ENCODE data around the gene CUBN. TPM values are rescaled to one million over a fixed set of nuclear protein-coding genes. Genes with fewer than 3 reads are reported as not detected.

Gene CUBN
- total RNA-seq, 1 experiment from 2014 or later: not detected

- Histone ChIP-seq H3K27me3 (ENCODE audit: low read length) (no peaks in the 10 kb centered on the region), H3K27ac (ENCODE audit: low read length) (no peak overlapping the region), H3K9ac (ENCODE audit: low read length) (no peak overlapping the region), H3K4me2 (ENCODE audit: low read depth, low read length, poor library complexity, severe bottlenecking) (no peak overlapping the region), H3K4me3 (ENCODE audit: low read length) (no peak overlapping the region), H3K9me2 (replicated peaks; ENCODE audit: insufficient read depth, low read length) (no peaks in the 10 kb centered on the region), H3K79me2 (ENCODE audit: low read length) (no peaks in the 10 kb centered on the region), H3K4me1 (ENCODE audit: low read length) (no peaks in the 10 kb centered on the region), H4K20me1 (ENCODE audit: insufficient read depth, low read depth, low read length) (no peaks in the 10 kb centered on the region), H3K9me3 (ENCODE audit: low read length) (no peaks in the 10 kb centered on the region), H3K36me3 (ENCODE audit: insufficient read depth, low read length) (no peaks in the 10 kb centered on the region), H2AFZ (ENCODE audit: low read length) (no peak overlapping the region)
- no peak for DNase-seq
Observed at GRCh38 chr10:16909271-16909767, 220.3 kb downstream of the CUBN start.

DNA sequence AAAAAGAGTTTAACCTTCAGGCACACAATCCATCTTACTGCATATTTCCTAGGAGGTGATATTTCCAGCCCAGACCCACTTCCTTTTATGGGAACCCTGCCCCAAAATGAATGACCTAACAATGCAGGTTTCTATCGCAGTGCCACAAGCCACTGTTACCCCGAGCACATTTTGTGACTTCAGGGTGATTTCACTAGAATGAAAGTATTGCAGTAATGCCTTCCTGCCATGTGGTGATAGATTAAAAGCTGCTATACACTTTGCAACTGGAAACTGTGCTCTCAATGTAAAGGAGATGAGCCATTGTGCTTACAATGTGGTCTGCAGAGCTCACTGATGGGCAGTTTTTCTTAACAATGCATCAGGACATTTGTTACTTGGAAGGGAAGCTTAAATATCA is 221.9 kb downstream of the CUBN start:
- Histone ChIP-seq H3K9me3 (ENCODE audit: low read length) (no peaks in the 10 kb centered on the region), H3K4me2 (ENCODE audit: low read depth, low read length, poor library complexity, severe bottlenecking) (no peak overlapping the region), H3K27me3 (ENCODE audit: low read length) (no peaks in the 10 kb centered on the region), H4K20me1 (ENCODE audit: insufficient read depth, low read depth, low read length) (no peaks in the 10 kb centered on the region), H3K27ac (ENCODE audit: low read length) (no peak overlapping the region), H3K9ac (ENCODE audit: low read length) (no peak overlapping the region), H2AFZ (ENCODE audit: low read length) (no peak overlapping the region), H3K9me2 (replicated peaks; ENCODE audit: insufficient read depth, low read length) (no peaks in the 10 kb centered on the region), H3K79me2 (ENCODE audit: low read length) (no peaks in the 10 kb centered on the region), H3K4me3 (ENCODE audit: low read length) (no peak overlapping the region), H3K4me1 (ENCODE audit: low read length) (no peaks in the 10 kb centered on the region), H3K36me3 (ENCODE audit: insufficient read depth, low read length) (no peaks in the 10 kb centered on the region)
- DNase-seq: no peak

DNA sequence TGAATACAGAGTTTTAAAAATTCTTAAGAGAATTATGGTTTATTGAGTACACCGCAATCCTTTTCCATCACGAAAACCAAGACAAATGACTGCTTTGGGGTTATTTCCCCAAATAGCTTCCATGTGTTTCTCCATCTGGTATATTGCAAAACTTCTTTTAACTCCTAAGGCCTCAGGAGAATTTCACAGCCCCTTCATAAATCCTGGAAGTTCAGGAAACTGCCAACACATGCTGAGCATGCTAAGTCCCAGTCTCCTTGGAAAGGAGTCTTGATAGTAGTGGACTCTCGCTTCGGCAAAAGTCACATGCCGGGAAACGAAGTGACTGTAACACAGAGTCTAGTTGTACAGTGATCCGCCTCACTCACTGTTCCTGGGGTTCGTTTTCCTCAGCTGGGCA is 224.3 kb downstream of the CUBN start:
- Histone ChIP-seq H3K4me3 (ENCODE audit: low read length) (no peak overlapping the region), H3K79me2 (ENCODE audit: low read length) (no peaks in the 10 kb centered on the region), H4K20me1 (ENCODE audit: insufficient read depth, low read depth, low read length) (no peaks in the 10 kb centered on the region), H3K9me3 (ENCODE audit: low read length) (no peaks in the 10 kb centered on the region), H3K4me1 (ENCODE audit: low read length) (no peaks in the 10 kb centered on the region), H3K9me2 (replicated peaks; ENCODE audit: insufficient read depth, low read length) (no peaks in the 10 kb centered on the region), H3K4me2 (ENCODE audit: low read depth, low read length, poor library complexity, severe bottlenecking) (no peak overlapping the region), H3K27me3 (ENCODE audit: low read length) (no peaks in the 10 kb centered on the region), H3K36me3 (ENCODE audit: insufficient read depth, low read length) (no peaks in the 10 kb centered on the region), H2AFZ (ENCODE audit: low read length) (no peak overlapping the region), H3K27ac (ENCODE audit: low read length) (no peak overlapping the region), H3K9ac (ENCODE audit: low read length) (no peak overlapping the region)
- no peak for DNase-seq

- H3K4me3 ChIP-seq (ENCODE audit: low read length): no peak overlapping the region
- no peak overlapping the region for H3K4me2 ChIP-seq (ENCODE audit: low read depth, low read length, poor library complexity, severe bottlenecking)
- no peaks in the 10 kb centered on the region for H3K79me2 ChIP-seq (ENCODE audit: low read length)
- no peaks in the 10 kb centered on the region for H3K36me3 ChIP-seq (ENCODE audit: insufficient read depth, low read length)
- no peaks in the 10 kb centered on the region for H3K9me2 ChIP-seq (replicated peaks; ENCODE audit: insufficient read depth, low read length)
- no peak overlapping the region for H3K9ac ChIP-seq (ENCODE audit: low read length)
- no peaks in the 10 kb centered on the region for H3K9me3 ChIP-seq (ENCODE audit: low read length)
- no peak for DNase-seq
- H4K20me1 ChIP-seq (ENCODE audit: insufficient read depth, low read depth, low read length): no peaks in the 10 kb centered on the region
- H3K27me3 ChIP-seq (ENCODE audit: low read length): no peaks in the 10 kb centered on the region
- no peak overlapping the region for H3K27ac ChIP-seq (ENCODE audit: low read length)
- no peak overlapping the region for H2AFZ ChIP-seq (ENCODE audit: low read length)
- no peaks in the 10 kb centered on the region for H3K4me1 ChIP-seq (ENCODE audit: low read length)
Observed at GRCh38 chr10:16904639-16905061, 225.0 kb downstream of the CUBN start.

DNA sequence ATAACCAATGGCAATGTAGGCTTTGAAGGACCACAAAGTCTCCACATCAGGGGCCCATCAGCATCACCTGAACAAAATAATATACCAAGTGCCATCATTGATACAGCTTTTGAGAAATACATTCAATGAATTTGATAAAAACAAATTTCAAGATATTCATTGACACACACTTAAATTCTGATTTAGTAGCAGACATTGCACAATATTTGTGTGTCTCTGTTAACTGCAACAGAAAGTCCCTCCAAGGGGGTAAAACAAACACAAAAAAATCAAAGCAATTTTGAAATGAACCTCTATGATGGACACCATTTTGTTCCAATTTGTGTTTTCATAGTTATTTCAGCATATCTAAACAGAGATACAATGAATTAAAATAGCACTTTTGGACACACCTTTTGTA is 225.6 kb downstream of the CUBN start:
- no peak overlapping the region for H3K27ac ChIP-seq (ENCODE audit: low read length)
- no peaks in the 10 kb centered on the region for H3K9me3 ChIP-seq (ENCODE audit: low read length)
- H3K4me1 ChIP-seq (ENCODE audit: low read length): no peaks in the 10 kb centered on the region
- H2AFZ ChIP-seq (ENCODE audit: low read length): no peak overlapping the region
- H4K20me1 ChIP-seq (ENCODE audit: insufficient read depth, low read depth, low read length): no peaks in the 10 kb centered on the region
- H3K4me2 ChIP-seq (ENCODE audit: low read depth, low read length, poor library complexity, severe bottlenecking): no peak overlapping the region
- no peak for DNase-seq
- no peaks in the 10 kb centered on the region for H3K79me2 ChIP-seq (ENCODE audit: low read length)
- no peak overlapping the region for H3K9ac ChIP-seq (ENCODE audit: low read length)
- H3K36me3 ChIP-seq (ENCODE audit: insufficient read depth, low read length): no peaks in the 10 kb centered on the region
- no peaks in the 10 kb centered on the region for H3K27me3 ChIP-seq (ENCODE audit: low read length)
- no peak overlapping the region for H3K4me3 ChIP-seq (ENCODE audit: low read length)
- H3K9me2 ChIP-seq (replicated peaks; ENCODE audit: insufficient read depth, low read length): no peaks in the 10 kb centered on the region

DNA sequence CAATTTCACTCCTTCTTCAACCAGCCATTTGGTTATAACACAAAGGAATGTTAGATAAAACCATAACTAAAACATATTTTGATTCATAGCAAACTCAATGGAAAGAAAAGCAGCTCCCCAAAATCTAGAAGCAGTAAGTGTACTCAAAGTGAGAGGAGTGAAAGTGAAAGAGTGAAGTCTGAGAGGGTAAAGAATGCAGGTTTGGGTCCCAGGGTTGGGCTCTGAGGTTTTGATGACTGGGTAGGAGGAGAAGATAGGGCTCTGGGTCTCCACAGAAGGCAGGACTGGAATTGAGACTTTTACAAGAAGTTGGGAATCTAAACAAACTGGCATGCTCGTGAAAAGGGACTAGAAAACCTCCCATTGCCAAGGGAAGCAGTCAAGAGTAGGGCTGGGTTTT is 227.0 kb downstream of the CUBN start:
- Histone ChIP-seq H3K27me3 (ENCODE audit: low read length) (no peaks in the 10 kb centered on the region), H3K4me1 (ENCODE audit: low read length) (no peaks in the 10 kb centered on the region), H3K27ac (ENCODE audit: low read length) (no peak overlapping the region), H4K20me1 (ENCODE audit: insufficient read depth, low read depth, low read length) (no peaks in the 10 kb centered on the region), H3K9ac (ENCODE audit: low read length) (no peak overlapping the region), H2AFZ (ENCODE audit: low read length) (no peak overlapping the region), H3K9me3 (ENCODE audit: low read length) (no peaks in the 10 kb centered on the region), H3K4me3 (ENCODE audit: low read length) (no peak overlapping the region), H3K9me2 (replicated peaks; ENCODE audit: insufficient read depth, low read length) (no peaks in the 10 kb centered on the region), H3K4me2 (ENCODE audit: low read depth, low read length, poor library complexity, severe bottlenecking) (no peak overlapping the region), H3K36me3 (ENCODE audit: insufficient read depth, low read length) (no peaks in the 10 kb centered on the region), H3K79me2 (ENCODE audit: low read length) (no peaks in the 10 kb centered on the region)
- DNase-seq: no peak

DNA sequence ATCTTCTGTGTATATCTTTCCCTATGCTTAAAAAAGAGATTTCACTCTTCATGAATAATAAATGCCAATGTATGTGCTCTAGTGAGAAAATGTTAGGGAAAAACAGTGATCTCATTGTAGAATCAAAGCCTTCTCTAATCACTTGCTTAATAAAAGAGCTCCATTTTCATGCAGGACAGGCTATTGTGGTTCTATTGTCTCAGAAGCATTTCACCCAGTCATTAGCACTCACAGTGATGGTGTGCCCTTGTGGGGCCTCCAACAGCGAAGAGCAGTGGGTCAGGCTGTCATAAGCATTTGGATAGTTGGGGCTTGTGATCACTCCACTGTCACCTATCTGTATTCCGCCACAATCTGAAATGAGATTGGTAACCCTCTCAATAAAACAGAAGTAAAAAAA is 228.5 kb downstream of the CUBN start:
- Histone ChIP-seq H2AFZ (ENCODE audit: low read length) (no peak overlapping the region), H3K4me2 (ENCODE audit: low read depth, low read length, poor library complexity, severe bottlenecking) (no peak overlapping the region), H4K20me1 (ENCODE audit: insufficient read depth, low read depth, low read length) (no peaks in the 10 kb centered on the region), H3K4me3 (ENCODE audit: low read length) (no peak overlapping the region), H3K9ac (ENCODE audit: low read length) (no peak overlapping the region), H3K9me2 (replicated peaks; ENCODE audit: insufficient read depth, low read length) (no peaks in the 10 kb centered on the region), H3K36me3 (ENCODE audit: insufficient read depth, low read length) (no peaks in the 10 kb centered on the region), H3K79me2 (ENCODE audit: low read length) (no peaks in the 10 kb centered on the region), H3K9me3 (ENCODE audit: low read length) (no peaks in the 10 kb centered on the region), H3K27ac (ENCODE audit: low read length) (no peak overlapping the region), H3K4me1 (ENCODE audit: low read length) (no peaks in the 10 kb centered on the region), H3K27me3 (ENCODE audit: low read length) (no peaks in the 10 kb centered on the region; the same call in 1 of the 2 replicates)
- DNase-seq: no peak

DNA sequence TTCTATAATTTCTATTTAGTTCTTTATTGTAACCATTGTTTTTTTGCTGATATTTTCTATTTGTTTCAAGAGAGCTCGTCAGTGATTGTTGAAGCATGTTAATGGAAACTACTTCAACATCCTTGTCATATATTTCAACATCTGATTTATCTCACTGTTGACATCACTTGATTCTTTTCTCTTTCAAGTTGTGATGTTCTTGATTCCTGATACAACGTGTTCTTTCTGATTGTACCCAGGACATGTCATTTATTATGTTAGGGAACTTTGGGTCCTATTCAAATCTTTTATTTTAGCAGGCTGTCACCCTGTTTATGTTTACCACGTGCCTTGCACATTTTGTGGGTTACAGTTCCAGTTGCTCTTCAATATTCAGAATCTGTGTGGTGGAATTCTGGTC is 232.6 kb downstream of the CUBN start:
- Histone ChIP-seq H4K20me1 (ENCODE audit: insufficient read depth, low read depth, low read length) (no peaks in the 10 kb centered on the region), H3K9me2 (replicated peaks; ENCODE audit: insufficient read depth, low read length) (no peaks in the 10 kb centered on the region), H3K4me3 (ENCODE audit: low read length) (no peak overlapping the region), H3K27me3 (ENCODE audit: low read length) (no peaks in the 10 kb centered on the region; the same call in 1 of the 2 replicates), H3K4me2 (ENCODE audit: low read depth, low read length, poor library complexity, severe bottlenecking) (no peak overlapping the region), H3K9me3 (ENCODE audit: low read length) (no peaks in the 10 kb centered on the region), H2AFZ (ENCODE audit: low read length) (no peak overlapping the region), H3K27ac (ENCODE audit: low read length) (no peak overlapping the region), H3K79me2 (ENCODE audit: low read length) (no peaks in the 10 kb centered on the region), H3K9ac (ENCODE audit: low read length) (no peak overlapping the region), H3K36me3 (ENCODE audit: insufficient read depth, low read length) (no peaks in the 10 kb centered on the region), H3K4me1 (ENCODE audit: low read length) (no peaks in the 10 kb centered on the region)
- DNase-seq: no peak

- no peaks in the 10 kb centered on the region for H3K36me3 ChIP-seq (ENCODE audit: insufficient read depth, low read length)
- no peaks in the 10 kb centered on the region for H3K9me2 ChIP-seq (replicated peaks; ENCODE audit: insufficient read depth, low read length)
- H3K9ac ChIP-seq (ENCODE audit: low read length): no peak overlapping the region
- no peak overlapping the region for H3K4me2 ChIP-seq (ENCODE audit: low read depth, low read length, poor library complexity, severe bottlenecking)
- no peak for DNase-seq
- no peak overlapping the region for H2AFZ ChIP-seq (ENCODE audit: low read length)
- H3K9me3 ChIP-seq (ENCODE audit: low read length): no peaks in the 10 kb centered on the region
- H3K27ac ChIP-seq (ENCODE audit: low read length): no peak overlapping the region
- H3K27me3 ChIP-seq (ENCODE audit: low read length): no peaks in the 10 kb centered on the region; the same call in 1 of the 2 replicates
- H3K4me3 ChIP-seq (ENCODE audit: low read length): no peak overlapping the region
- no peaks in the 10 kb centered on the region for H3K79me2 ChIP-seq (ENCODE audit: low read length)
- no peaks in the 10 kb centered on the region for H3K4me1 ChIP-seq (ENCODE audit: low read length)
- no peaks in the 10 kb centered on the region for H4K20me1 ChIP-seq (ENCODE audit: insufficient read depth, low read depth, low read length)
Observed at GRCh38 chr10:16894821-16895220, 234.8 kb downstream of the CUBN start.
